Calu3 (cell line): ENCODE measurements around the gene DOLK. TPM values are rescaled to one million over a fixed set of nuclear protein-coding genes. Genes with fewer than 3 reads are reported as not detected.

Source experiments
- BruUV-seq: library from RNA; stranded (reverse); fragments of 400-500 nt; replicated peaks from 2 replicates; lab custom pipeline; 2021; lab: Mats Ljungman, UMichigan
- CTCF ChIA-PET: fragments of 300-600 bp; sonication (Branson Sonifier 250); formaldehyde crosslinking; loops from one replicate; lab custom pipeline; 2022; ENCODE audit warnings: antibody characterized with exemption; lab: Charles Lee
- DNase-seq: peaks from one replicate; pipeline ENCODE4 v3.0.0; 2022
- H3K27ac Mint-ChIP-seq: one replicate; pipeline ENCODE4 v1.8.0; 2022; ENCODE audit warnings: mixed read lengths; ENCODE audit not compliant: unreplicated experiment
- H3K27me3 Mint-ChIP-seq: one replicate; pipeline ENCODE4 v1.8.0; 2022; ENCODE audit warnings: mixed read lengths; ENCODE audit not compliant: unreplicated experiment
- H3K36me3 Mint-ChIP-seq: one replicate; pipeline ENCODE4 v1.8.0; 2022; ENCODE audit warnings: mild to moderate bottlenecking, moderate library complexity, mixed read lengths; ENCODE audit not compliant: insufficient read depth, unreplicated experiment
- H3K4me1 Mint-ChIP-seq: one replicate; pipeline ENCODE4 v1.8.0; 2022; ENCODE audit warnings: mild to moderate bottlenecking, low read depth, mixed read lengths; ENCODE audit not compliant: unreplicated experiment
- H3K4me3 Mint-ChIP-seq: one replicate; pipeline ENCODE4 v1.8.0; 2022; ENCODE audit warnings: mild to moderate bottlenecking, low read depth, moderate library complexity, mixed read lengths; ENCODE audit not compliant: unreplicated experiment
- H3K9me3 Mint-ChIP-seq: one replicate; pipeline ENCODE4 v1.8.0; 2022; ENCODE audit warnings: low read depth, mixed read lengths; ENCODE audit not compliant: unreplicated experiment
- CTCF ChIP-seq: fragments of 200-600 bp; IDR thresholded peaks from one replicate; pipeline ENCODE4 v1.8.0; 2022; ENCODE audit warnings: antibody characterized with exemption; ENCODE audit not compliant: unreplicated experiment
- intact Hi-C: fragments of 100-400 bp; cut with micrococcal nuclease; formaldehyde crosslinking; loops from one replicate; pipeline ENCODE4 v1.10.0; 2022; ENCODE audit not compliant: unreplicated experiment
- total RNA-seq: library from RNA; stranded (reverse); gene quantifications from 2 replicates; pipeline ENCODE4 v1.2.3, GENCODE V29; 2022

DOLK gene
- total RNA-seq, 1 experiment from 2014 or later = 14.7 TPM

GRCh38 chr9:128936171-128936865, 11.1 kb downstream of the DOLK start:
- DNase-seq = no peak
- H3K4me1 Mint-ChIP-seq = no peaks in the 10 kb centered on the region
- intact Hi-C loops = no loop called here
- no TSS peak for BruUV-seq
- no peaks in the 10 kb centered on the region for H3K27me3 Mint-ChIP-seq
- no peak for TF ChIP-seq CTCF
- H3K36me3 Mint-ChIP-seq = peaks cover 10% of the 10 kb centered on the region
- no peak overlapping the region for H3K27ac Mint-ChIP-seq
- H3K9me3 Mint-ChIP-seq = no peaks in the 10 kb centered on the region
- CTCF ChIA-PET = no interaction called here
- no peak overlapping the region for H3K4me3 Mint-ChIP-seq

GRCh38 chr9:128933731-128934130, 13.7 kb downstream of the DOLK start:
- no peak for DNase-seq
- no TSS peak for BruUV-seq
- CTCF ChIA-PET = no interaction called here
- H3K4me3 Mint-ChIP-seq = no peak overlapping the region
- H3K36me3 Mint-ChIP-seq = peaks cover 5% of the 10 kb centered on the region
- no peak for TF ChIP-seq CTCF
- no peak overlapping the region for H3K27ac Mint-ChIP-seq
- intact Hi-C loops = no loop called here
- no peaks in the 10 kb centered on the region for H3K9me3 Mint-ChIP-seq
- no peaks in the 10 kb centered on the region for H3K4me1 Mint-ChIP-seq
- no peaks in the 10 kb centered on the region for H3K27me3 Mint-ChIP-seq

- Mint-ChIP-seq H3K4me1 (peaks cover 7% of the 10 kb centered on the region), H3K36me3 (peaks cover 4% of the 10 kb centered on the region), H3K4me3 (no peak overlapping the region), H3K9me3 (no peaks in the 10 kb centered on the region), H3K27me3 (no peaks in the 10 kb centered on the region), H3K27ac (no peak overlapping the region)
- no TSS peak for BruUV-seq
- CTCF ChIA-PET = interaction anchor here (0.7 kb wide), 1 partner anchor 141 kb away, joined by 3 read pairs; no protein-coding TSS in a partner anchor
- intact Hi-C loops = loop anchor here (5.0 kb wide), 1 partner anchor 47 kb away; the partner anchor contains the start of genes KYAT1 and LRRC8A
- TF ChIP-seq CTCF = no peak
- no peak for DNase-seq
These were observed 17.8 kb downstream of the DOLK start for GRCh38 chr9:128929560-128929959.

GRCh38 chr9:128928624-128929023, 18.8 kb downstream of the DOLK start:
- no peak overlapping the region for H3K4me3 Mint-ChIP-seq
- TF ChIP-seq CTCF = no peak
- no peak for DNase-seq
- H3K9me3 Mint-ChIP-seq = no peaks in the 10 kb centered on the region
- H3K27ac Mint-ChIP-seq = no peak overlapping the region
- intact Hi-C loops = loop anchor here (1.0 to 5.0 kb wide), 3 partner anchors 46 to 76 kb away; partner anchors contain the start of genes KYAT1 and LRRC8A
- H3K36me3 Mint-ChIP-seq = no peaks in the 10 kb centered on the region
- H3K4me1 Mint-ChIP-seq = peaks cover 7% of the 10 kb centered on the region
- no peaks in the 10 kb centered on the region for H3K27me3 Mint-ChIP-seq
- CTCF ChIA-PET = interaction anchor here (0.6 to 1.5 kb wide), 3 partner anchors 65 to 99 kb away, joined by 3 to 4 read pairs (median 4); partner anchors contain the start of gene SPOUT1
- no TSS peak for BruUV-seq
